ENCODE data around the gene ZNF622. TPM values are rescaled to one million over a fixed set of nuclear protein-coding genes. Genes with fewer than 3 reads are reported as not detected.

ZNF622 gene
- total RNA-seq, 1 donor from 2014 or later = 24.3 TPM

DNA sequence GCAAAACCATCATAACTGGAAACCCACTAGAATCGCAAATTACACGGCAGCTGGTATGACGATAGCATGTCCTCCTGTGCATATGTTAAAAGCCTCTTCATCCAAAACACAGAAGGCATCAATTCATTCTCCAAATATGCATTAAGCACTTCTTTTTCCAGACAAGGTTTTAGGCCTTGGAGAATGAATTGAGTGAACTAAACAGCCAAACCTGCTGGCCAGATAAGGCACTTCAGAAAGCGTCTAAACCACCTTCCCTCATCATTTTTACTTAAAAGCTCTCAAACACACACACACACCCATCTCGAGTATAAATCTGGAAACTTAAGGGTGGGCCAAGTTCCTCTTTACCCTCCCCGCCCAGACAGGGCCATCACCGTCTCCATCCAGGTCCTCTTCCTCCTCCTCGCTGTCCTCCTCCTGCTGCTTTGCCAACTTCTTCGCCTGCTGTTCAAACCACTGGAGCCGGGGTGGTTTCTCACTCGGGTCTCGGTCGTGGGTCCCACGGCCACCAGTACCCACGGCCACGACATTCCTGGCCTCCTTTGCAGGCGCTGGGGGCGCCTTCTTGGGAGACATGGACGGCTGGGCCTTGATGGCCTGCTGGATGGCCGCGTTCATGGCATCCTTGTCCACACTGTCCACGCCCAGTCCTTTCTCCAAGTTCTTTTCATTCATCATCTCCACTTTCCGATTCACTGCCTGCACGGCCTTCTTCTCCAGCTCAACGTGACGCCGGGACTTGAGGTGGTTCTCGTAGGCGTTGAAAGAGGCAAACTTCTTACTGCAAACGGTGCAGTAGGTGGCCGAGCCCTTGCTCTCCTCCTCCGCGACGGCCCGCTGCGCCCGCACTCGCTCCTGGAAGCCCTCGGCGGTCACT is 696 bp downstream of the ZNF622 start:
- Mint-ChIP-seq H3K36me3 (peaks cover 23% of the 10 kb centered on the region), H3K4me1 (ENCODE audit: unreplicated experiment) (peaks cover 53% of the 10 kb centered on the region)
- no peak for DNase-seq (ENCODE audit: extremely low spot score, unreplicated experiment)

DNA sequence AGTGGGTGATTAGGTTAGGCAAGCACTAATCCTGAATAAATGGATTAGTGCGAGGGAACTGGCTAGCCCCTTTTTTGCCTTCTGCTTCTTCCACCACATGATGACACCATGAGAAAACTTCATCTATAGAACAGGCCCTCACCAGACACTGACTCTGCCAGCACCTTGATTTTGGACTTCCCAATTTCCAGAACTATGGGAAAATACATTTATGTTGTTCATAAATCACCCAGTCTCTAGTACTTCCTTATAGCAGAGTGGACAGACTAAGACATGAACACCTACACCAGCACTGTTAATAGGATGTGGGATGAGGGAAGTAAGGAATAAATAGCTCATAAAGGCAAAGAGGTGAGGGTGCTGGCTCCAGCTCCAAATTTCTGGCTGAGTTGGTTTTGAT is 1.4 kb downstream of the ZNF622 start:
- Mint-ChIP-seq H3K27ac (peak overlapping the region; percentile 96), H3K36me3 (peaks cover 23% of the 10 kb centered on the region), H3K27me3 (no peaks in the 10 kb centered on the region), H3K9me3 (no peaks in the 10 kb centered on the region), H3K4me3 (peak overlapping the region; percentile 94), H3K4me1 (ENCODE audit: unreplicated experiment) (peaks cover 51% of the 10 kb centered on the region)
- TF ChIP-seq, protein P1, sequence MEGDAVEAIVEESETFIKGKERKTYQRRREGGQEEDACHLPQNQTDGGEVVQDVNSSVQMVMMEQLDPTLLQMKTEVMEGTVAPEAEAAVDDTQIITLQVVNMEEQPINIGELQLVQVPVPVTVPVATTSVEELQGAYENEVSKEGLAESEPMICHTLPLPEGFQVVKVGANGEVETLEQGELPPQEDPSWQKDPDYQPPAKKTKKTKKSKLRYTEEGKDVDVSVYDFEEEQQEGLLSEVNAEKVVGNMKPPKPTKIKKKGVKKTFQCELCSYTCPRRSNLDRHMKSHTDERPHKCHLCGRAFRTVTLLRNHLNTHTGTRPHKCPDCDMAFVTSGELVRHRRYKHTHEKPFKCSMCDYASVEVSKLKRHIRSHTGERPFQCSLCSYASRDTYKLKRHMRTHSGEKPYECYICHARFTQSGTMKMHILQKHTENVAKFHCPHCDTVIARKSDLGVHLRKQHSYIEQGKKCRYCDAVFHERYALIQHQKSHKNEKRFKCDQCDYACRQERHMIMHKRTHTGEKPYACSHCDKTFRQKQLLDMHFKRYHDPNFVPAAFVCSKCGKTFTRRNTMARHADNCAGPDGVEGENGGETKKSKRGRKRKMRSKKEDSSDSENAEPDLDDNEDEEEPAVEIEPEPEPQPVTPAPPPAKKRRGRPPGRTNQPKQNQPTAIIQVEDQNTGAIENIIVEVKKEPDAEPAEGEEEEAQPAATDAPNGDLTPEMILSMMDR (conservative IDR thresholded peaks at IDR 0.05) = no peak
- no peak for DNase-seq (ENCODE audit: extremely low spot score, unreplicated experiment)

More for the DNA sequence above, 696 bp downstream of the ZNF622 start:
- Mint-ChIP-seq H3K27ac (peak overlapping the region; percentile 96), H3K9me3 (no peaks in the 10 kb centered on the region), H3K4me3 (peak overlapping the region; percentile 94), H3K27me3 (no peaks in the 10 kb centered on the region)
- TF ChIP-seq, protein P1 (conservative IDR thresholded peaks at IDR 0.05) = peak; percentile 52

DNA sequence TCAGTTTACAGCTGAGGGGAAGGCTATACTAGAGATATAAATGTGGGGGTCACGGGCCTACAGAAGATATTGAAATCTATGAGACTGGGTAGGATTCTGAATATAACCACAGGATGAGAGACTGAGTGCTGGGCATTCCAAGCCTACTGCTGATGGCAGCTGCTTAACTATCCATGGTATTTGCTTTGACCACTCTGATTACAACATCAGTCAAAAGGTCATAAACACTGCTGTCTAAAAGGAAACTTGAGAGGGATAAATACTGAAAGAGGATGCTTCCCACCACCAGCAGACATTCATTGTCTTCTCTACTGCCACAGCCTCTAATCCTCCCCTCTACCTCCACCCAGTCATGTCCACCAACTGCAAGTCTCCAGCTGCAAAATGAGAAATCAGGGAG is 3.8 kb downstream of the ZNF622 start:
- Mint-ChIP-seq H3K27ac (no peak overlapping the region), H3K4me3 (no peak overlapping the region), H3K27me3 (no peaks in the 10 kb centered on the region), H3K9me3 (no peaks in the 10 kb centered on the region), H3K4me1 (ENCODE audit: unreplicated experiment) (peaks cover 30% of the 10 kb centered on the region), H3K36me3 (peaks cover 20% of the 10 kb centered on the region)
- no peak for DNase-seq (ENCODE audit: extremely low spot score, unreplicated experiment)
- TF ChIP-seq, protein P1 (conservative IDR thresholded peaks at IDR 0.05) = no peak

DNA sequence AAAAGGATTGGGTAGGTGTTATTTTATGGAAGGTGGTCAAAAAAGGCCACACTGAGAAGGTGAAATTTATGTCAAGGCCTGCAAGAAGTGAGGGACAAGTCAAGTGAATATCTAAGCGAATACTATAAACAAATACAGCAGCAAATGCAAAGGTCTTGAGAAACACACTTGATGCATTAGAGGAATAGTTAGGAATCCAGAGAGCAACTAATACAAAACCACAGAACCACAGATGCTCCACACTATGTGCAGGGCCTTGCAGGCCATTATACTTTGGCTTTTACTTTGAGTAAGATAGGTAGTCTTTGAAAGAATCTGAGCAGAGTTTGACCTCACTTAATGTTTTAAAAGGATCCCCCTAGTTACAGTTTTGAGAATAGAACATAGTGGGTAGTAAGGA is 4.6 kb downstream of the ZNF622 start:
- Mint-ChIP-seq H3K27me3 (no peaks in the 10 kb centered on the region), H3K4me1 (ENCODE audit: unreplicated experiment) (peaks cover 35% of the 10 kb centered on the region), H3K4me3 (peak overlapping the region; percentile 72), H3K9me3 (no peaks in the 10 kb centered on the region), H3K36me3 (peaks cover 26% of the 10 kb centered on the region), H3K27ac (no peak overlapping the region)
- no peak for DNase-seq (ENCODE audit: extremely low spot score, unreplicated experiment)
- TF ChIP-seq, protein P1 (conservative IDR thresholded peaks at IDR 0.05) = no peak

DNA sequence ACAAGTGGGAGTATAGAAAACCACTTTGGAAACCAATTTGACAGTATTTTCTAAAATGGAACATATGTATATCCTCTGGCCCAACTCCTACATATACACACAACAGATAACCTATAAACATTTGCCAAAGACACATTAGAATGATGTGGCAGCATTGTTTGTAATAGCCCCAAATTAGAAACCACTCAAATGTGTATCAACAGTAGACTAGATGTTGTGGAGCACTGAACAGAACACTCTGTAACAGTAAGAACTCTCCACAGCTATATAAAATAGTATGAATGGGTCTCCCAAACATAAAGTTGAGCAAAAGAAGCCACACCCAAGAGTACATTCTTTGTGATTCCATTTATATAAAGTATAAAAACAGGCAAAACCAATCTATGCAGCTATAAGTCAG is 6.1 kb downstream of the ZNF622 start:
- DNase-seq (ENCODE audit: extremely low spot score, unreplicated experiment) = no peak
- H3K36me3 Mint-ChIP-seq = peaks cover 33% of the 10 kb centered on the region
- no peak overlapping the region for H3K4me3 Mint-ChIP-seq
- peaks cover 29% of the 10 kb centered on the region for H3K4me1 Mint-ChIP-seq (ENCODE audit: unreplicated experiment)
- H3K27me3 Mint-ChIP-seq = no peaks in the 10 kb centered on the region
- H3K9me3 Mint-ChIP-seq = no peaks in the 10 kb centered on the region
- TF ChIP-seq, protein P1 (conservative IDR thresholded peaks at IDR 0.05) = no peak
- H3K27ac Mint-ChIP-seq = no peak overlapping the region

All from type B pancreatic cell (in vitro differentiated cells).